B cell (primary cell): ENCODE measurements around the gene CABCOCO1. TPM values are rescaled to one million over a fixed set of nuclear protein-coding genes. Genes with fewer than 3 reads are reported as not detected.

Source experiments
- ATAC-seq: fragments of 200-7000 bp; cut with Tn5 transposase; one replicate; pipeline ENCODE4 v1.10.0; 2021; ENCODE audit warnings: low read depth, mild to moderate bottlenecking, moderate number of reproducible peaks, moderate library complexity
- CTCF ChIA-PET: fragments of 350-600 bp; sonication (Branson Sonifier 250); formaldehyde crosslinking; loops from one replicate; lab custom pipeline; 2021; ENCODE audit warnings: antibody characterized with exemption, inconsistent platforms; lab: Charles Lee
- POLR2A ChIA-PET: fragments of 350-600 bp; sonication (Branson Sonifier 250); formaldehyde crosslinking; loops from one replicate; lab custom pipeline; 2021; ENCODE audit warnings: antibody characterized with exemption; lab: Charles Lee
- DNase-seq: peaks from one replicate; pipeline ENCODE4 v3.0.0; 2013
- H2AFZ ChIP-seq: 2 replicates; pipeline ENCODE4 v1.6.1; 2012; ENCODE audit warnings: mild to moderate bottlenecking, low read depth, low read length; ENCODE audit not compliant: insufficient read depth, poor library complexity, severe bottlenecking
- H3K27ac ChIP-seq, 2 donors: 1 replicate in 1 of 2; 2 replicates in 1 of 2; pipeline ENCODE4 v1.5.1; 2012 to 2013; ENCODE audit warnings: low read length in 2 of 2, mild to moderate bottlenecking in 2 of 2, moderate library complexity in 1 of 2
- H3K27me3 ChIP-seq, 4 experiments: fragments of 200-600 bp in 1 of 4; sonication (generic) in 1 of 4; replicated peaks in 1 of 4; 1 replicate in 2 of 4; 2 replicates in 2 of 4; pipeline versions ENCODE4 v1.6.1 to v1.7.0; 2013 to 2016; ENCODE audit warnings: low read length in 3 of 4, mild to moderate bottlenecking in 2 of 4, mixed read lengths in 1 of 4, moderate library complexity in 1 of 4; ENCODE audit not compliant: insufficient read depth in 4 of 4, control insufficient read depth in 3 of 4; ENCODE audit errors: control extremely low read depth in 1 of 4
- H3K36me3 ChIP-seq, 2 experiments: replicated peaks in 1 of 2; 1 replicate in 1 of 2; 2 replicates in 1 of 2; pipeline versions ENCODE4 v1.6.1 to v1.7.1; 2013; ENCODE audit warnings: low read length in 1 of 2; ENCODE audit not compliant: insufficient read depth in 2 of 2, control insufficient read depth in 1 of 2; ENCODE audit errors: control extremely low read depth in 1 of 2, extremely low read depth in 1 of 2
- H3K4me1 ChIP-seq, 2 donors: fragments of 200-600 bp in 1 of 2; sonication (generic) in 1 of 2; 1 replicate in 1 of 2; 2 replicates in 1 of 2; pipeline versions ENCODE4 v1.5.1 to v1.6.1; 2013 to 2017; ENCODE audit warnings: low read length in 2 of 2; ENCODE audit not compliant: control insufficient read depth in 2 of 2, insufficient read depth in 2 of 2
- H3K4me2 ChIP-seq: replicated peaks from 2 replicates; pipeline ENCODE3; 2012; ENCODE audit warnings: mild to moderate bottlenecking, low read depth, low read length; ENCODE audit not compliant: poor library complexity, severe bottlenecking
- H3K4me3 ChIP-seq, 5 experiments: fragments of 200-600 bp in 1 of 5; sonication (generic) in 1 of 5; 1 replicate in 3 of 5; 2 replicates in 2 of 5; pipeline versions ENCODE4 v1.5.1 to v1.7.0; 2011 to 2016; ENCODE audit warnings: low read length in 4 of 5, mild to moderate bottlenecking in 4 of 5, low read depth in 2 of 5, control low read depth in 1 of 5, moderate library complexity in 1 of 5; ENCODE audit not compliant: insufficient read depth in 1 of 5; ENCODE audit errors: control extremely low read depth in 1 of 5, extremely low read depth in 1 of 5
- H3K79me2 ChIP-seq: fragments of 200-600 bp; sonication (generic); one replicate; pipeline ENCODE4 v1.6.0; 2016; ENCODE audit warnings: low read length; ENCODE audit not compliant: control insufficient read depth, insufficient read depth
- H3K9ac ChIP-seq: fragments of 200-600 bp; sonication (generic); 2 replicates; pipeline ENCODE4 v1.6.1; 2017; ENCODE audit warnings: mild to moderate bottlenecking, low read length, moderate library complexity
- H3K9me3 ChIP-seq, 3 donors: one replicate each; pipeline versions ENCODE4 v1.6.1 to v1.7.1; 2013; ENCODE audit warnings: low read length in 2 of 3; ENCODE audit not compliant: control insufficient read depth in 2 of 3, insufficient read depth in 1 of 3; ENCODE audit errors: control extremely low read depth in 1 of 3
- H4K20me1 ChIP-seq: 2 replicates; pipeline ENCODE4 v1.6.0; 2012; ENCODE audit warnings: mild to moderate bottlenecking, low read length; ENCODE audit not compliant: insufficient read depth, control insufficient read depth, poor library complexity, severe bottlenecking
- H3K27ac Mint-ChIP-seq: one replicate; pipeline ENCODE4 v1.8.0; 2021; ENCODE audit warnings: mixed read lengths
- H3K27me3 Mint-ChIP-seq: one replicate; pipeline ENCODE4 v1.8.0; 2021; ENCODE audit warnings: mixed read lengths
- H3K4me1 Mint-ChIP-seq: one replicate; pipeline ENCODE4 v1.8.0; 2021; ENCODE audit warnings: mixed read lengths
- H3K4me3 Mint-ChIP-seq: one replicate; pipeline ENCODE4 v1.8.0; 2021; ENCODE audit warnings: mixed read lengths
- H3K9me3 Mint-ChIP-seq: one replicate; pipeline ENCODE4 v1.8.0; 2022; ENCODE audit warnings: mixed read lengths; ENCODE audit not compliant: insufficient read depth
- EZH2 ChIP-seq: IDR thresholded peaks from 2 replicates; pipeline ENCODE4 v1.6.1; 2012; ENCODE audit warnings: borderline replicate concordance, low read depth, mild to moderate bottlenecking, moderate library complexity, low read length; ENCODE audit not compliant: insufficient read depth, poor library complexity, severe bottlenecking
- WGBS: methylation state at CpG from one replicate; pipeline ENCODE4 v1.1.5; 2013; ENCODE audit warnings: missing lambda C conversion rate; ENCODE audit not compliant: insufficient coverage; 5-methylcytosine and 5-hydroxymethylcytosine counted together
- intact Hi-C: fragments of 100-400 bp; cut with micrococcal nuclease; formaldehyde crosslinking; loops from one replicate; pipeline ENCODE4 v1.10.0; 2022
- polyA plus RNA-seq: library from polyadenylated mRNA; depleted of rRNA; stranded (reverse); fragments of >200 nt; gene quantifications from 2 replicates; pipeline ENCODE4 v1.2.3, GENCODE V29; 2012
- total RNA-seq, 2 donors: library from RNA; stranded (reverse); fragments of 120-200 nt in 1 of 2; gene quantifications; 1 replicate in 1 of 2; 2 replicates in 1 of 2; pipeline versions ENCODE4 v1.2.3 to v1.2.4, GENCODE V29; 2013 to 2022
- TF ChIP-seq, protein P1 (sequence below): fragments of 200-600 bp; IDR thresholded peaks from one replicate; pipeline ENCODE4 v1.8.0; 2022; ENCODE audit warnings: antibody characterized with exemption, mild to moderate bottlenecking

Gene CABCOCO1
- total and polyA plus RNA-seq, 2 donors (not counting 1 experiment from before 2014, with no cell fraction given) = not detected

GRCh38 chr10:61682323-61682722 lies 19.6 kb downstream of the CABCOCO1 start:
- Mint-ChIP-seq H3K27ac (no peak overlapping the region), H3K27me3 (peaks cover 3% of the 10 kb centered on the region), H3K9me3 (no peaks in the 10 kb centered on the region), H3K4me1 (no peaks in the 10 kb centered on the region), H3K4me3 (no peak overlapping the region)
- no peak overlapping the region for H3K4me2 ChIP-seq
- ATAC-seq (no peak), DNase-seq (no peak)
- no peaks in the 10 kb centered on the region for H3K36me3 ChIP-seq
- H3K27me3 ChIP-seq = no peaks in the 10 kb centered on the region
- ChIA-PET CTCF (no interaction called here), POLR2A (no interaction called here)
- no peak for TF ChIP-seq EZH2
- TF ChIP-seq, protein P1, sequence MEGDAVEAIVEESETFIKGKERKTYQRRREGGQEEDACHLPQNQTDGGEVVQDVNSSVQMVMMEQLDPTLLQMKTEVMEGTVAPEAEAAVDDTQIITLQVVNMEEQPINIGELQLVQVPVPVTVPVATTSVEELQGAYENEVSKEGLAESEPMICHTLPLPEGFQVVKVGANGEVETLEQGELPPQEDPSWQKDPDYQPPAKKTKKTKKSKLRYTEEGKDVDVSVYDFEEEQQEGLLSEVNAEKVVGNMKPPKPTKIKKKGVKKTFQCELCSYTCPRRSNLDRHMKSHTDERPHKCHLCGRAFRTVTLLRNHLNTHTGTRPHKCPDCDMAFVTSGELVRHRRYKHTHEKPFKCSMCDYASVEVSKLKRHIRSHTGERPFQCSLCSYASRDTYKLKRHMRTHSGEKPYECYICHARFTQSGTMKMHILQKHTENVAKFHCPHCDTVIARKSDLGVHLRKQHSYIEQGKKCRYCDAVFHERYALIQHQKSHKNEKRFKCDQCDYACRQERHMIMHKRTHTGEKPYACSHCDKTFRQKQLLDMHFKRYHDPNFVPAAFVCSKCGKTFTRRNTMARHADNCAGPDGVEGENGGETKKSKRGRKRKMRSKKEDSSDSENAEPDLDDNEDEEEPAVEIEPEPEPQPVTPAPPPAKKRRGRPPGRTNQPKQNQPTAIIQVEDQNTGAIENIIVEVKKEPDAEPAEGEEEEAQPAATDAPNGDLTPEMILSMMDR = no peak
- H3K9me3 ChIP-seq = no peaks in the 10 kb centered on the region
- intact Hi-C loops = no loop called here
- WGBS = 80% methylated on average over 1 of the region's 1 CpG
- no peak overlapping the region for H3K27ac ChIP-seq
- no peaks in the 10 kb centered on the region for H3K79me2 ChIP-seq
- no peaks in the 10 kb centered on the region for H4K20me1 ChIP-seq
- no peak overlapping the region for H3K9ac ChIP-seq
- H3K4me3 ChIP-seq = no peak overlapping the region
- H3K4me1 ChIP-seq = no peaks in the 10 kb centered on the region
- no peak overlapping the region for H2AFZ ChIP-seq

GRCh38 chr10:61683319-61683718 lies 20.6 kb downstream of the CABCOCO1 start:
- Histone ChIP-seq H2AFZ (no peak overlapping the region), H3K4me3 (no peak overlapping the region), H3K79me2 (no peaks in the 10 kb centered on the region), H3K27me3 (peaks cover 0 to under 1% (median 0%) of the 10 kb centered on the region in 4 experiments), H3K36me3 (no peaks in the 10 kb centered on the region), H3K4me2 (no peak overlapping the region), H3K9ac (no peak overlapping the region), H3K27ac (no peak overlapping the region), H3K9me3 (no peaks in the 10 kb centered on the region), H4K20me1 (no peaks in the 10 kb centered on the region), H3K4me1 (no peaks in the 10 kb centered on the region)
- POLR2A ChIA-PET = no interaction called here
- H3K27ac Mint-ChIP-seq = no peak overlapping the region
- DNase-seq = no peak
- TF ChIP-seq, protein P1 = no peak
- TF ChIP-seq EZH2 = no peak
- H3K9me3 Mint-ChIP-seq = no peaks in the 10 kb centered on the region
- intact Hi-C loops = no loop called here
- peaks cover 4% of the 10 kb centered on the region for H3K27me3 Mint-ChIP-seq
- H3K4me3 Mint-ChIP-seq = no peak overlapping the region
- no peaks in the 10 kb centered on the region for H3K4me1 Mint-ChIP-seq
- no CpG with 5 or more reads among the region's 1 CpG for WGBS
- CTCF ChIA-PET = no interaction called here
- no peak for ATAC-seq
